Lung (tissue), 12 donors: Measurements from ENCODE around the gene SLC6A17. TPM values are rescaled to one million over a fixed set of nuclear protein-coding genes. Genes with fewer than 3 reads are reported as not detected.

Experiments
- ATAC-seq: fragments of 200-7000 bp; cut with Tn5 transposase; one replicate; pipeline ENCODE4 v1.9.1; 2020; ENCODE audit warnings: moderate number of reproducible peaks; ENCODE audit not compliant: insufficient read depth, low FRiP score
- DNase-seq, 3 donors: peaks; one replicate each; pipeline ENCODE4 v3.0.0-alpha.2; 2013 to 2017
- H3K27ac ChIP-seq, 2 donors: one replicate each; pipeline ENCODE4 v1.5.1; 2013; ENCODE audit warnings: mild to moderate bottlenecking in 2 of 2, moderate library complexity in 2 of 2, control low read depth in 1 of 2, inconsistent platforms in 1 of 2, low read depth in 1 of 2, low read length in 1 of 2
- H3K27me3 ChIP-seq, 3 donors: one replicate each; pipeline ENCODE4 v1.5.1; 2013; ENCODE audit warnings: low read length in 2 of 3; ENCODE audit not compliant: control insufficient read depth in 3 of 3, insufficient read depth in 3 of 3
- H3K36me3 ChIP-seq, 4 donors: one replicate each; pipeline ENCODE4 v1.5.1; 2013; ENCODE audit warnings: low read length in 4 of 4, mild to moderate bottlenecking in 1 of 4, moderate library complexity in 1 of 4; ENCODE audit not compliant: control insufficient read depth in 4 of 4, insufficient read depth in 4 of 4
- H3K4me1 ChIP-seq, 5 donors: one replicate each; pipeline ENCODE4 v1.5.1; 2013; ENCODE audit warnings: low read length in 5 of 5, mild to moderate bottlenecking in 2 of 5, moderate library complexity in 1 of 5; ENCODE audit not compliant: control insufficient read depth in 5 of 5, insufficient read depth in 5 of 5
- H3K4me3 ChIP-seq: one replicate; pipeline ENCODE4 v1.5.1; 2013; ENCODE audit warnings: mild to moderate bottlenecking, control low read depth, moderate library complexity
- H3K9ac ChIP-seq, 2 donors: one replicate each; pipeline ENCODE4 v1.5.1; 2013; ENCODE audit warnings: low read length in 2 of 2, control low read depth in 1 of 2; ENCODE audit not compliant: insufficient read depth in 1 of 2
- H3K9me3 ChIP-seq, 4 donors: one replicate each; pipeline ENCODE4 v1.5.1; 2013; ENCODE audit warnings: low read length in 3 of 4, mild to moderate bottlenecking in 1 of 4, moderate library complexity in 1 of 4; ENCODE audit not compliant: control insufficient read depth in 4 of 4, insufficient read depth in 3 of 4
- WGBS, 2 donors: extraction: QIAGEN DNeasy Blood & Tissue Kit; methylation state at CpG; one replicate each; pipeline ENCODE4 v1.1.7; 2013; 5-methylcytosine and 5-hydroxymethylcytosine counted together
- polyA plus RNA-seq, 2 donors: library from polyadenylated mRNA; stranded (reverse); fragments of 200-250 nt; gene quantifications; one replicate each; pipeline ENCODE4 v1.2.1, GENCODE V29; 2013
- total RNA-seq, 2 donors: library from RNA; depleted of rRNA in 1 of 2; stranded (reverse); fragments of >200 nt in 1 of 2; gene quantifications; one replicate each; pipeline ENCODE4 v1.2.1, GENCODE V29; 2014 to 2021
- TF ChIP-seq, protein P1 (sequence below): IDR thresholded peaks from 2 replicates; pipeline ENCODE4 v1.5.1; 2012; ENCODE audit warnings: mild to moderate bottlenecking; ENCODE audit errors: control extremely low read depth, extremely low read depth
- donor health status: control.
- donor health status: control.
- donor health status: Bipolar disorder and iron deficiency.
- donor health status: healthy.
- donor health status: DM: yes; HTN: yes; CAD: no.

SLC6A17 gene
- total and polyA plus RNA-seq, 4 donors: 0.02 to 0.09 (median 0.03) TPM

DNA sequence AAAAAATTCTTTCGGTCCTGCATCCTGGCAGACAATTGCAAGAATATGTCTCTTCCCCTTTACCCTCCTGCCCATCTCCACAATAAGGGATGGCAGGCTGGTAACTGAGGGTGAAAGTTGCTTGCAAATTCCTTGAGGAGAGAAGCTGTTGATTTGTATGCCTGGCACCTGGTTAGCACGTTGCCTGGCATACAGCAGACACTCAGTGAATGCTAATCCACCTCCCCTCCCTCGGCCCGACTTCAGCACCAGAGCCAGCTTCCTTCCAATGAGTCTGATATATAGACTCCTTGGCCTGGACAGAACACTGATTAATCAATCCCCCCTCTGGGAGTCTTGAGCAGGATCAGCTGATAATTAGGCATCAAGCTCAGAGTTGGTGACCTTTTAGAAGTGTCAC is 99.0 kb downstream of the SLC6A17 start:
- no peak overlapping the region for H3K27ac ChIP-seq
- no peaks in the 10 kb centered on the region for H3K9me3 ChIP-seq
- DNase-seq: no peak
- TF ChIP-seq, protein P1, sequence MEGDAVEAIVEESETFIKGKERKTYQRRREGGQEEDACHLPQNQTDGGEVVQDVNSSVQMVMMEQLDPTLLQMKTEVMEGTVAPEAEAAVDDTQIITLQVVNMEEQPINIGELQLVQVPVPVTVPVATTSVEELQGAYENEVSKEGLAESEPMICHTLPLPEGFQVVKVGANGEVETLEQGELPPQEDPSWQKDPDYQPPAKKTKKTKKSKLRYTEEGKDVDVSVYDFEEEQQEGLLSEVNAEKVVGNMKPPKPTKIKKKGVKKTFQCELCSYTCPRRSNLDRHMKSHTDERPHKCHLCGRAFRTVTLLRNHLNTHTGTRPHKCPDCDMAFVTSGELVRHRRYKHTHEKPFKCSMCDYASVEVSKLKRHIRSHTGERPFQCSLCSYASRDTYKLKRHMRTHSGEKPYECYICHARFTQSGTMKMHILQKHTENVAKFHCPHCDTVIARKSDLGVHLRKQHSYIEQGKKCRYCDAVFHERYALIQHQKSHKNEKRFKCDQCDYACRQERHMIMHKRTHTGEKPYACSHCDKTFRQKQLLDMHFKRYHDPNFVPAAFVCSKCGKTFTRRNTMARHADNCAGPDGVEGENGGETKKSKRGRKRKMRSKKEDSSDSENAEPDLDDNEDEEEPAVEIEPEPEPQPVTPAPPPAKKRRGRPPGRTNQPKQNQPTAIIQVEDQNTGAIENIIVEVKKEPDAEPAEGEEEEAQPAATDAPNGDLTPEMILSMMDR: no peak
- no peak overlapping the region for H3K9ac ChIP-seq
- 80 to 90% methylated on average over 4 of the region's 4 CpGs for WGBS, 2 donors
- no peak overlapping the region for H3K4me3 ChIP-seq
- peaks cover 0 to 3% (median 0%) of the 10 kb centered on the region in 3 donors for H3K27me3 ChIP-seq
- ATAC-seq: no peak
- H3K4me1 ChIP-seq: no peaks in the 10 kb centered on the region
- no peaks in the 10 kb centered on the region for H3K36me3 ChIP-seq

GRCh38 chr1:110250008-110250407 is 99.7 kb downstream of the SLC6A17 start:
- H3K27me3 ChIP-seq: peaks cover 0 to 3% (median 0%) of the 10 kb centered on the region in 3 donors
- DNase-seq (no peak), ATAC-seq (no peak)
- no peaks in the 10 kb centered on the region for H3K4me1 ChIP-seq
- no peak overlapping the region for H3K27ac ChIP-seq
- no peaks in the 10 kb centered on the region for H3K9me3 ChIP-seq
- H3K4me3 ChIP-seq: no peak overlapping the region
- H3K36me3 ChIP-seq: no peaks in the 10 kb centered on the region
- H3K9ac ChIP-seq: no peak overlapping the region
- TF ChIP-seq, protein P1: no peak
- WGBS, 2 donors: 83 to 84% methylated on average over 4 of the region's 4 CpGs

DNA sequence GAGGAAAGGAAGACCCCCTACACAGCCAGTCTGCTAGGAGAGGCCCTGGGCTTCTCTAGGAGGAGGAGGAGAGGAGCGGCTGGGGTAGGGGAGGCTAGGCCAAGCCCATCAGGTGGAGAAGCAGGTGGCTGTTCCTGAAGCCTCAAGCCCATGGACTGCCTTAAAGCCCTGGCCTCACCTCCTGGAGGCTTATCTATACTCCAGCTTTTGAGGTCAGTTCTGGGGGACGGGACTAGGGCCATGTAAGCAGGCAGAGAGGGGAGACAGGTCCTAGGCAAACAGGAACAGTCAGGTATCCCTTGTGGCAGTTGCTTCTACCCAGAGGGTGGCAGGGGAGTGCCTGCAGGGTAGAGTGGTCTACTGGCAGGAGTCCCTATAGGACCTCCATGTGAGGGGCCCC is 100.5 kb downstream of the SLC6A17 start:
- 65 to 74% methylated on average over 2 of the region's 2 CpGs for WGBS, 2 donors
- Histone ChIP-seq H3K9ac (no peak overlapping the region), H3K27me3 (no peaks in the 10 kb centered on the region), H3K36me3 (no peaks in the 10 kb centered on the region), H3K4me3 (no peak overlapping the region), H3K27ac (no peak overlapping the region), H3K9me3 (no peaks in the 10 kb centered on the region), H3K4me1 (no peaks in the 10 kb centered on the region)
- ATAC-seq (no peak), DNase-seq (no peak)
- TF ChIP-seq, protein P1: no peak

Other genes starting within 250 kb of the SLC6A17 start
- 10 to 100 TPM; 24.7 to 65.3 TPM for gene CSF1, start 239.6 kb upstream of the SLC6A17 start, total RNA-seq
- 10 to 100 TPM; 13.5 to 32.2 TPM for gene CSF1, start 239.6 kb upstream of the SLC6A17 start, polyA plus RNA-seq
- gene AHCYL1, start 165.7 kb upstream of the SLC6A17 start, total RNA-seq: 10 to 100 TPM; 65.8 to 77.7 TPM
- gene AHCYL1, start 165.7 kb upstream of the SLC6A17 start, polyA plus RNA-seq: 10 to 100 TPM; 44.4 to 46.8 TPM
- gene STRIP1, start 115.9 kb upstream of the SLC6A17 start, total RNA-seq: 10 to 100 TPM; 36.1 to 68.2 TPM
- 10 to 100 TPM; 11.7 to 20.8 TPM for gene STRIP1, start 115.9 kb upstream of the SLC6A17 start, polyA plus RNA-seq
- not detected for gene ALX3, start 79.8 kb upstream of the SLC6A17 start, total RNA-seq
- under 1 TPM; 0.13 to 0.16 TPM for gene ALX3, start 79.8 kb upstream of the SLC6A17 start, polyA plus RNA-seq
- gene UBL4B, start 38.1 kb upstream of the SLC6A17 start, total RNA-seq: not detected
- gene UBL4B, start 38.1 kb upstream of the SLC6A17 start, polyA plus RNA-seq: not detected
- 1 to 10 TPM; 3.8 to 9.2 TPM for gene KCNC4, start 59.8 kb downstream of the SLC6A17 start, total RNA-seq
- 1 to 10 TPM; 3.1 to 3.2 TPM for gene KCNC4, start 59.8 kb downstream of the SLC6A17 start, polyA plus RNA-seq
- 10 to 100 TPM; 25.5 to 55.4 TPM for gene RBM15, start 188.9 kb downstream of the SLC6A17 start, total RNA-seq
- 1 to 10 TPM; 3.6 to 4.8 TPM for gene RBM15, start 188.9 kb downstream of the SLC6A17 start, polyA plus RNA-seq
- 10 to 100 TPM in 1 of 2 donors, 1 to 10 TPM in 1; 6.8 to 12.0 TPM for gene SLC16A4, start 240.5 kb downstream of the SLC6A17 start, total RNA-seq
- 1 to 10 TPM; 4.6 to 8.5 TPM for gene SLC16A4, start 240.5 kb downstream of the SLC6A17 start, polyA plus RNA-seq